ENCODE results near the gene TACR1.

TACR1 gene

GRCh38 chr2:75019790-75020189 is 179.5 kb downstream of the TACR1 start:
- no peak for DNase-seq (ENCODE audit: low spot score)

- no peak for DNase-seq (ENCODE audit: low spot score)
Observed at GRCh38 chr2:75018162-75018561, 181.2 kb downstream of the TACR1 start.

DNA sequence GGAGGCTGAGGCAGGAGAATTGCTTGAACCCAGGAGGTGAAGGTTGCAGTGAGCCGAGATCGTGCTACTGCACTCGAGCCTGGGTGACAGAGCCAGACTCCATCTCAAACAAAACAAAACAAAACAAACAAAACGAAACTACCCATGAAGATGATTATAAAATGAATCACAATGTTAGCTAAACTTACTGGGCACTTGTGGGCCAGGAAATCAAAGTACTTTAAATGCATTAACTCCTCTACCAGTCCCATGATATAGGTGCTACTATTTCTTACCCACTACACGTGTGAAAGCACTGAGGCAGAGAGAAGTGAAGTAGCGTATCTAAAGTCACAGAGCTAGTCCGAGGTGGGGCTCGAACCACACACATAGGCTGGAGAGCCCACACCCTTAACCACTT is 187.2 kb downstream of the TACR1 start:
- no peak for DNase-seq (ENCODE audit: low spot score)

DNA sequence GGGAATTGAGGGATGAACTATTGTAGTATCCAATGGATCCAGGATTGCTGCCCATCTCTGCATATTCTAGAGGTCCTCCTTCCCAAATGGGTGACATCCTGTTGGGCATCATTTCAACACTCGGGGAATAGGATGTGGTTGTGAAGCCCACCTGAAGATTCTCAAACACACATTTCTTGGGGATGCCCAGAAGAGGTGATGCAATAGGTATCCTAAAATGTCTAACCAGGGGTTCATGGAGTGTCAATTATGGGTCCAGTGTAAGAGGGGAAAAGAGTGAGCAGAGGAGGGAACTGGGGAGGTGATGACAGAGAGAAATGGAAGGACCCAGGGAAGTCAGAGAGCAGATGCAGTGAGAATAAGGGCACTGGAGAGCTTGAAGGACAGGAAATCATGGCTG is 188.7 kb downstream of the TACR1 start:
- no peak for DNase-seq (ENCODE audit: low spot score)

GRCh38 chr2:75007819-75008218 is 191.5 kb downstream of the TACR1 start:
- no peak for DNase-seq (ENCODE audit: low spot score)

DNA sequence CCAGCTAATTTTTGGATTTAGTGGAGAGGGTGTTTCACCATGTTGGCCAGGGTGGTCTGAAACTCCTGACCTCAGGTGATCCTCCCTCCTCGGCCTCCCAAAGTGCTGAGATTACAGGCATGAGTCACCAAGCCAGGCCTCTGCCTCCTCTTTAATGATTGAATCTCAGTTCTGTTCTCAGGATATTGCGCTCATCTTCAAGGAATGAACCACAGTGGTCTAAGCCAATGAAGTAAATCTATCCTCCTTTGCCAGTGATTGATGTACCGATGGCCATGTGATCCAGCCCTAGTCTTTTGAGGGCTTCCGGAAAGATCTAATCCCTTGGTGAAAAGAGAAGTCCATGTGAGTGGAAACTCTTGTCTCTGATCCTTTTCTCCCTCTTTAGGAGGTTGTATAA is 192.3 kb downstream of the TACR1 start:
- DNase-seq (ENCODE audit: low spot score) = no peak

GRCh38 chr2:75006041-75006440 is 193.3 kb downstream of the TACR1 start:
- no peak for DNase-seq (ENCODE audit: low spot score)

GRCh38 chr2:75003773-75004172 is 195.5 kb downstream of the TACR1 start:
- no peak for DNase-seq (ENCODE audit: low spot score)

GRCh38 chr2:75003276-75003675 is 196.0 kb downstream of the TACR1 start:
- DNase-seq (ENCODE audit: low spot score) = no peak

GRCh38 chr2:75002007-75002406 is 197.3 kb downstream of the TACR1 start:
- no peak for DNase-seq (ENCODE audit: low spot score)

DNA sequence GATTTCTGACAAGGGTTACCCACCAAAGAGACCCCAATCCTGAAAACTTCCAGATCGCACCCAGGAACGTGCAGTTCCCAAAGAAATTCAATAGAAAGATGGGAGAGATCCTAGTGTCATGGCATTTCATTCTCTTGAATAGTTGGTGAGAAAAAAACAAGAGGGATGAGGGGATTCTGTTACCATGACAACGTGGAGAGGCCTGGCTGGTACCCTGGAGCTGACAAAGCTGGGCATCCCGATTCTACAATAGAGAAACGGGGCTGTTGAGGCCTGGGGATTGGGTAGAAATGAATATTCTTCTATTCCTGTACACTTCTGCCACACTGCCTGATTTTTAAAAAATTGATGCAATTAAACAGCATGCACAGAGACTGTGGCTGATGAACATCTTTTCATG is 199.9 kb downstream of the TACR1 start:
- no peak for DNase-seq (ENCODE audit: low spot score)

Measured in left forelimb (tissue), 1 donor.